ENCODE data around the gene PRDM4.

GRCh38 chr12:107702106-107702505, 58.8 kb downstream of the PRDM4 start:
- no peak for TF ChIP-seq CTCF (IDR thresholded peaks at IDR 0.05; ENCODE audit: borderline replicate concordance, extremely low read depth, low read length, poor library complexity, severe bottlenecking)
- TF ChIP-seq EZH2 (IDR thresholded peaks at IDR 0.05; ENCODE audit: borderline replicate concordance, low read depth, low read length, severe bottlenecking), result no peak

Data from DND-41 (cell line).